GM23248 (cell line): Measurements from ENCODE around the gene TLE5. TPM values are rescaled to one million over a fixed set of nuclear protein-coding genes. Genes with fewer than 3 reads are reported as not detected.

Experiments used
- DNase-seq: peaks from one replicate; pipeline ENCODE4 v3.0.0-alpha.2; 2015
- H2AFZ ChIP-seq: fragments of 200-600 bp; sonication (generic); 2 replicates; pipeline ENCODE4 v1.6.1; 2016; ENCODE audit warnings: antibody characterized with exemption
- H3F3A ChIP-seq: fragments of 200-600 bp; sonication (generic); 2 replicates; pipeline ENCODE4 v1.6.1; 2016; ENCODE audit warnings: mild to moderate bottlenecking, antibody characterized with exemption, mixed run types; ENCODE audit not compliant: insufficient read depth
- H3K27ac ChIP-seq: fragments of 200-600 bp; sonication (generic); 2 replicates; pipeline ENCODE4 v1.5.1; 2016; ENCODE audit warnings: mild to moderate bottlenecking
- H3K27me3 ChIP-seq: fragments of 200-600 bp; sonication (generic); replicated peaks from 2 replicates; pipeline ENCODE4 v1.6.1; 2016; ENCODE audit warnings: mild to moderate bottlenecking; ENCODE audit not compliant: insufficient read depth
- H3K36me3 ChIP-seq: fragments of 200-600 bp; sonication (generic); 2 replicates; pipeline ENCODE4 v1.6.1; 2016; ENCODE audit warnings: low read depth, mild to moderate bottlenecking
- H3K4me1 ChIP-seq: fragments of 200-600 bp; sonication (generic); 2 replicates; pipeline ENCODE4 v1.6.1; 2016; ENCODE audit warnings: mild to moderate bottlenecking; ENCODE audit not compliant: insufficient read depth
- H3K4me2 ChIP-seq: fragments of 200-600 bp; sonication (generic); one replicate; pipeline ENCODE4 v1.6.1; 2016; ENCODE audit warnings: mild to moderate bottlenecking; ENCODE audit not compliant: unreplicated experiment
- H3K4me3 ChIP-seq: fragments of 200-600 bp; sonication (generic); 2 replicates; pipeline ENCODE4 v1.5.1; 2016; ENCODE audit warnings: mild to moderate bottlenecking
- H3K79me2 ChIP-seq: fragments of 200-600 bp; sonication (generic); 2 replicates; pipeline ENCODE4 v1.6.1; 2016; ENCODE audit warnings: mild to moderate bottlenecking; ENCODE audit not compliant: insufficient read depth
- H3K9ac ChIP-seq: fragments of 200-600 bp; sonication (generic); 2 replicates; pipeline ENCODE4 v1.6.1; 2016; ENCODE audit warnings: mild to moderate bottlenecking
- H3K9me2 ChIP-seq: fragments of 200-600 bp; sonication (generic); 2 replicates; pipeline ENCODE4 v1.6.1; 2016; ENCODE audit warnings: mixed run types, mild to moderate bottlenecking, moderate library complexity; ENCODE audit not compliant: insufficient read depth
- H3K9me3 ChIP-seq: fragments of 200-600 bp; sonication (generic); one replicate; pipeline ENCODE4 v1.6.1; 2017; ENCODE audit warnings: low read depth
- H4K20me1 ChIP-seq: fragments of 200-600 bp; sonication (generic); 2 replicates; pipeline ENCODE4 v1.6.0; 2016; ENCODE audit not compliant: insufficient read depth
- EZH2 ChIP-seq: fragments of 200-600 bp; sonication (generic); IDR thresholded peaks from 2 replicates; pipeline ENCODE4 v1.6.1; 2018; ENCODE audit warnings: antibody characterized with exemption, mild to moderate bottlenecking; ENCODE audit not compliant: insufficient read depth, poor library complexity, severe bottlenecking
- EZH2phosphoT487 ChIP-seq: fragments of 200-600 bp; sonication (generic); IDR thresholded peaks from 2 replicates; pipeline ENCODE4 v1.6.1; 2018; ENCODE audit warnings: antibody characterized with exemption, moderate library complexity, mild to moderate bottlenecking, low read depth; ENCODE audit not compliant: insufficient read depth
- WGBS, 2 experiments: methylation state at CpG; one replicate each; pipeline ENCODE4 v1.1.6; 2015 to 2017; ENCODE audit warnings: low lambda C conversion rate in 2 of 2, low coverage in 1 of 2; ENCODE audit errors: missing lambda C conversion rate in 2 of 2; 5-methylcytosine and 5-hydroxymethylcytosine counted together
- in situ Hi-C: fragments of 300-500 bp; cut with MboI; formaldehyde crosslinking; loops from 2 replicates; pipeline ENCODE4 v1.15.0; 2020
- polyA plus RNA-seq: library from polyadenylated mRNA; unstranded; fragments of >200 nt; fragmentation: Nextera tagmentation; extraction: Ambion mirVana; gene quantifications from 2 replicates; pipeline ENCODE4 v1.2.1, GENCODE V29; 2016
- total RNA-seq: library from RNA; depleted of rRNA; stranded (reverse); fragments of >200 nt; shearing (Covaris generic); gene quantifications from 2 replicates; pipeline ENCODE4 v1.2.3, GENCODE V29; 2014

The TLE5 gene
- total and polyA plus RNA-seq, 2 experiments from 2014 or later, result 133 to 337 TPM

DNA sequence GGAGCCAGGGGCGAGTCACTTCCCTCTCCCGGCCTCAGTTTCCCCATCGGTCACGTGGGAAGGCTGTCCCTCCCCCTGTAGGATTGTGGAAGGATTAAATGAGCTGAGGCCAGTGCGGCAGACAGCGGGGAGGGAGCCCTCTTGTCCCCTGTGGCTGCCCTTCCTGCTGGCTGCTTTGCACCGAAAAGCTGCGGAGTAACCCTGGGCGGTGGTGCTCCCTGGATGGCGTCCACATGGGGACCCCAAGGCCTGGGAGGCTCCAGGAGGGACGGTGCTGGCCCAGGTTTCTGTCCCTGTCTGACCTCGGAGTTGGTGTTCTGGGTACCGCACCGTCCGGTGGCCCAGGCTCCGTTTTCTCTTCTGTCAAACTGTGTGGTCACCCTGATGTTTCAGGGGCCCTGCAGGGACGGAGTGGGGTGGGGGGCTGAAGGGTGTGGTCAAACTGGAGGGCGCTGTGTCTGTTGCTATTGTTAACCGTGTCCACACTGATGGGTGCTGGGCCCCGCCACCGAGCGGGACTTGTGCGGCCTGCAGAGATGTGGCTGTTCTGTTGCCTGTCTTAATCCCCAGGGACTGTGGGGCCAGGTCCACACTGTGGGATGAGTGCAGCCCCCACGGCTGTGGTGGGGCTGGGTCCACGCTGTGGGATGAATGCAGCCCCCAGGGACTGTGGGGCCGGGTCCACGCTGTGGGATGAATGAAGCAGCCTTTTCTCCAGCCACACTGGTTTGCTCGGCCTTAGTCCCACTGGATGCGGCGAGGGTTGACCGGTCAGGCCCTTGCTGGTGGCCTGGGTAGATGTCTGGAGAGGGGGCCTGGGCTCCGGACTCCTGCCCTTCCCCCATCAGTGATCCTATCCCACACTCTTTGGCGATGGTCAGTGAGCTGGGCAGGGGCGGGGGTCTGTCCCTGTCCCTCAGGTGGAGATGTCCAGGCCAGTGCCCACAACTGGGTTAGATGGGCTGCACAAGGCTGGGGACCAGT, 38.7 kb upstream of the TLE5 start:
- no peak overlapping the region for H3K9ac ChIP-seq
- H3K4me1 ChIP-seq, result peaks cover 21% of the 10 kb centered on the region
- no peaks in the 10 kb centered on the region for H3K9me3 ChIP-seq
- no peak for DNase-seq
- WGBS, 2 experiments, result 78 to 83% methylated on average over 32 to 34 of the region's 34 CpGs
- no peaks in the 10 kb centered on the region for H3K27me3 ChIP-seq
- no peak for TF ChIP-seq EZH2phosphoT487
- TF ChIP-seq EZH2, result no peak
- H3K36me3 ChIP-seq, result no peaks in the 10 kb centered on the region
- H3K9me2 ChIP-seq, result no peaks in the 10 kb centered on the region
- H3F3A ChIP-seq, result no peaks in the 10 kb centered on the region
- peaks cover 4% of the 10 kb centered on the region; the same call in 1 of the 2 replicates for H4K20me1 ChIP-seq
- H3K79me2 ChIP-seq, result peaks cover 99% of the 10 kb centered on the region
- H3K4me3 ChIP-seq, result no peak overlapping the region
- in situ Hi-C loops, result no loop called here
- H3K4me2 ChIP-seq, result no peak overlapping the region
- H2AFZ ChIP-seq, result no peak overlapping the region
- H3K27ac ChIP-seq, result no peak overlapping the region

DNA sequence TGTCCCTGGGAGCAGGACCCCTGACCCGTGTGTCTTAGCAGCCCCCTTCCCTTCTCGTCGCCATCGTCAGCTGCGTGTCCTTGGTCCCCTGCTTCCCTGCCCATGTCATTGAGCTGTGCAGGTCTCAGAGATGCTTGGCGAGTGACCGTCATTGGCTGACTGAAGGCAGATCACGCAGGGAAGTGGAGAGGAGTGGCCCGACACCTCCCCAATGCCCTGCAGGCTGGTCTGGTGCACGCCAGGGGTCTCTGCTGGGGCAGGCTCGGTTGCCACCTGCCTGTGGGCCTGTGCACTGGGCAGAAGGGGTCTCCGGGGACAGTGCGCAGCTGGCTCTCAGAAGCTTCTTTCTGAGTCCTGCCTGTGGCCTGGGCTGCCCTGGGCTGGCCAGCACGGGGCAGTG, 38.0 kb upstream of the TLE5 start:
- no peak for DNase-seq

DNA sequence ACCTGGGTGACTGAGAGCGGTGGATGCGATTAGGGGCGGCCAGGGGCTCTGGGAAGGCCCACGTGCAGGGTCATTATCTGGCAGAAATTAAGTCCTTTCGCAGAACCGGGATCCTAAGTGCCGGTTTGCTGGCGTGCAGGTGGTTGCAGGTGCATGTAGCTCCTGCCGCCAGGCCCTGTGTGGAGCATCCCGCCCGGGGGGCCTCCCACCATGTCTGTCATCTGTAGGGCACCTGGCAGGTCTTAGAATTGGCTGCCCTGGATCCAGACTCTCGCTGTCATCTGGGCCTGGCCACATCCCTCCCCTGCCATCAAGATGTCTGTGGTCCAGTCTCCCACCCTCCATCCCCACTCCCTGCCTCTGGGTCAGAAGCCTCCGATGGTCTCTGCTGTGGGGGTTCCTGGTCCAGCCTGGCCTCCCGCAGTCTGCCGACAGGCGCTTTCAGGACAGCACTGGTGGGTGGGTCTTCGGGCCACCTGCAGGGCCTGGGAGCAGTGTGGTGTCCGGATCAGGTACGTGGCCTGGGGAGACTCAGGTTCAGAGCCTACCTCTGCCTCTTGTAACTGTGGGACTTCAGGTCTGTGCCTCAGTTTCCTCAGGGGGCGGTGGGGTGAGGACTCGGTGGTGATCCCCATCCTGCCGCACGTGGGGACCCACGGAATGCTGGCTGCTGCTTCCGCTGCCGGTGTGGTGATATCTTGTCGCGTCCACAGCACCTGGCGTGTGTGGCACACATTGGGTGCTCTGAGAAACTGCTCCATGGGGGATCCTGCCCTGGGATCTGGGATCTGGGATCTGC, 37.3 kb upstream of the TLE5 start:
- Histone ChIP-seq H3K36me3 (no peaks in the 10 kb centered on the region), H3K4me1 (peaks cover 24% of the 10 kb centered on the region), H3K79me2 (peaks cover 100% of the 10 kb centered on the region), H3K9ac (peak overlapping the region; percentile 98; the same call in 1 of the 2 replicates), H4K20me1 (peaks cover 4% of the 10 kb centered on the region; the same call in 1 of the 2 replicates), H3K4me3 (peak overlapping the region; percentile 63), H2AFZ (no peak overlapping the region), H3K27me3 (no peaks in the 10 kb centered on the region), H3K27ac (peak overlapping the region; percentile 77), H3K9me3 (no peaks in the 10 kb centered on the region), H3K9me2 (no peaks in the 10 kb centered on the region), H3F3A (no peaks in the 10 kb centered on the region), H3K4me2 (peak overlapping the region; percentile 94)
- in situ Hi-C loops, result no loop called here
- WGBS, 2 experiments, result 85 to 87% methylated on average over 29 of the region's 29 CpGs
- DNase-seq, result no peak
- TF ChIP-seq EZH2phosphoT487 (no peak), EZH2 (no peak)

More for the DNA sequence above, 38.0 kb upstream of the TLE5 start:
- Histone ChIP-seq H3K4me3 (no peak overlapping the region), H3K9me3 (no peaks in the 10 kb centered on the region), H3K36me3 (no peaks in the 10 kb centered on the region), H3F3A (no peaks in the 10 kb centered on the region), H3K4me2 (no peak overlapping the region), H4K20me1 (peaks cover 4% of the 10 kb centered on the region; the same call in 1 of the 2 replicates), H3K4me1 (peaks cover 24% of the 10 kb centered on the region), H3K27ac (no peak overlapping the region), H3K79me2 (peaks cover 99% of the 10 kb centered on the region), H3K9ac (no peak overlapping the region), H3K9me2 (no peaks in the 10 kb centered on the region), H2AFZ (no peak overlapping the region), H3K27me3 (no peaks in the 10 kb centered on the region)
- 85 to 88% methylated on average over 14 of the region's 14 CpGs for WGBS, 2 experiments
- TF ChIP-seq EZH2phosphoT487 (no peak), EZH2 (no peak)
- in situ Hi-C loops, result no loop called here

DNA sequence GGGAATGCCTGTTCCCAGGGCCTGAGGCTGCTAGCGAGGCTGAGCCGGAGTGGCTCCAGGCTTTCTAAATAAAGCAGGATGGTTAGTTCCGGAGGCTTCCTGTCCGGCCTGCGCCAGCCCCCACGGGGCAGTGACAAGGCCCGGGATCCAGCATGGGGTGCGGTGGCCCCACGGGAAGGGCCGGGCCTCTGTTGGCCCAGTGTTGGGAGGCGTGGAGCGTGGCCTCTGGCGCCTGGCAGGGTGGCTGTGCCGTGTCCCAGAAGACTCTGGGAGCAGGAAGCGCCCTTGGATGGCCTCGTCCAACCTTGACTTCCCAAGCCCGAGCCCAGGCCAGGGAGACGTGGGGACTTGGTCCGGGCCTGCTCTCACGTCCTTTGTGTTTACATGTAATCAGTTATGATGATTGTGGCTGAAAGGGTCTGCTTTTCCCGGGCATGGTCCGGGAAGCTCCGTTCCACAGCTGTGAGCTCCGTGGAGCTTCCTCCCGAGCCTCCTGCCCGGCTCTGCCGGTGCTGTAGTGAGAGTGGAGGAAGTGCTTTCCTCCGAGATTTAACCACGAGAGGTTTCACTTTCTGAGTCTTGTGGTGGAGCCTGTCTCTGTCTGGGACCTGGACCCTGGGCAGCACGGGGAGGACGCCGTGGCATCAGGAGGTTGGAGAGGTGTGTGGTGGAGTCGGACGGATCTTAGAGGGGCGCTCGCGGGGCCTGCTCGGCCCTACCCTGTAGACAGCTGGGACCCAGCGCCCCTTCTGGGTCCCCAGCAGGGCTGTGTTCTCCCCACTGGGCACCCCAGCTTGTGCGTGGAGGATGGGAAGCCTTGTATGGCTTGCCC, 36.4 kb upstream of the TLE5 start:
- Histone ChIP-seq H3K4me3 (peak overlapping the region; percentile 63), H2AFZ (peak overlapping the region; percentile 50), H3K4me2 (peak overlapping the region; percentile 94), H3K27ac (peak overlapping the region; percentile 77), H3F3A (no peaks in the 10 kb centered on the region), H3K4me1 (peaks cover 24% of the 10 kb centered on the region), H4K20me1 (peaks cover 2% of the 10 kb centered on the region; the same call in 1 of the 2 replicates), H3K9me2 (no peaks in the 10 kb centered on the region), H3K79me2 (peaks cover 93% of the 10 kb centered on the region), H3K27me3 (no peaks in the 10 kb centered on the region), H3K36me3 (no peaks in the 10 kb centered on the region), H3K9me3 (no peaks in the 10 kb centered on the region), H3K9ac (peak overlapping the region; percentile 98)
- DNase-seq, result peak; percentile 75
- WGBS, 2 experiments, result 17 to 20% methylated on average over 39 of the region's 40 CpGs
- no peak for TF ChIP-seq EZH2phosphoT487
- no peak for TF ChIP-seq EZH2
- in situ Hi-C loops, result no loop called here
